Measurements from ENCODE around the gene SLC13A5.
"Not testable (repeated sequence)": the region's sequence is repeated elsewhere in the genome, so short reads cannot be mapped to it uniquely, and the experiment has no call there.

The SLC13A5 gene

DNA sequence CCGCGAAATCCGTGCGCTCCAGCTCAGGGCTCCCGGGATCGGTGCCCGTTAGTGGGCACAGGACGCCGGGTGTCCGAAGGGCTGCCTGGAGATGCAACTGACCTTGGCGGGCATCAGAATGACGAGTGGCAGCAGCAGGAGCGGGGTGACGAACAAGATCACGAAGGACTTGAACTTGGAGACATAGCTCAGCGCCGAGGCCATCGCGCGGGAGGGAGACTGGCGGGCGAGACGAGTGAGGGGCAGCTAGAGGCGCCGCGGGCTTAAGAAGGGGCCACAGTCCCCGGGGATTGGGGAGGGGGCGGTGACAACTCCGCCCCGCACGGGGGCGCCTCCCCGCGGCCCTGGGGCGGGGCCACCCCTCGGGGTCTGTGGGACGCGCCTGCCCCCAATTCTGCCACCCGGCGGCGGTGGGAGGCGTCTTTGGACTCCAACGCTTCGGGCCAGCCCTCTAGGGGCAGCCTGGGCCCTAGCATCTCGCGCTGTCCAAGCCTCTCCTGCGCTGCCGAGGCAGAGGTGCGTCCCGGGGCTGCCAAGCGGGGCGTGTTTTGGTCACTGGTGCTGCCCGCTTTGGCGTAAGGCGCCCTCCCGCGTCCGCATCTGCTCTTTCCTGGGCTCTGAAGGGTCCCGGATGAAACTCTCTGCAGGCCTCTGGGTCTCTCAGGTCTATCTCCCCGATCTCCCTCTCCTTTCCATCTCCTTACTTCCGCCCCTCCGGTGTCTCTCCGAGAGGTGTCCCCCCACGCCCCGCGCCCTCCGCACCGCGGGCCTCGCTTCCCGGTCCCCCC is at the start of gene SLC13A5:
TSS of gene SLC13A5 (minus strand) at position 240 of the 788 bp plus-strand sequence. CDS start at position 204, 36 bp downstream.
- DNase-seq, result no peak

- no peak for DNase-seq
Observed at GRCh38 chr17:6761779-6762178, 48.6 kb upstream of the SLC13A5 start.

DNA sequence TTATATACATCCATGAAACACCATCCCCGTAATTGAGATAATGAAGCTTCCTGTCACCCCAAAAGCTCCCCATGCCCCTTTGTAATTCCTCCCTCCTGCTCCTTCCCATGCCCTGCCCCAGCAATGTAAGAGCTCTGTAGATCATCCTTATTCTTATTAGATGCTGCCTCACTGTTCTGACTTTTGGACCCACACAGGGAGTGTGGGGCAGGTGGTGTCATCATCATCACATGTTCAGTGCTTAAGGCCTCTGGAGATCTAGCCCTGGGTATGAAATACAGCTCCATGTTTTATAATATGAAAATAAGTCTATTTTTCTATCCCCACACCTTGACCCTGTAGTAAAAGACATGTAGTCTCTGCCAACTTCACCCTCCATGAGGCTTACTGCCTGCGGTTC is 44.6 kb upstream of the SLC13A5 start:
- DNase-seq, result no peak

GRCh38 chr17:6756425-6757031 is 43.4 kb upstream of the SLC13A5 start:
- DNase-seq, result no peak

DNA sequence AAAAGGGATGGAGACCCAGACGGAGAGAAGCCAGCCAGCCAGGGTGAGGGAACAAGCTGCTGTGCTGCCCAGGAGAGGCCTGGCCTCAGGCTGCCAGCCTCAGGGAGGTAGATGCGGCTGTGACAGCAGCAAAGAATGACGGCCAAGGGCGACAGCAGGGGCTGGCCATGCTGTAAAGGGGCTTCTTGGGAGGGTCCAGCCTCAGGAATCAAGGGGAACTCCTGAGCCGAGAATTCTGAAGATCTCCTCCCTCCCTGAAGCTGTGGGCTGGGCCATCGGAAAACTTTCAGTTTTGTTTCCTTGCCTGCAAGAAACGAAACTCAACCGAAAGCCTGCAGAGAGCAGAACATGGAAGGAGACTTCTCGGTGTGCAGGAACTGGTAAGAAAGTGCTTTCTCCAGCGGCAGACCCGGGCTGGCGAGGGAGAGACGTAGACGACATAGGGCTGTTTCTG is 42.6 kb upstream of the SLC13A5 start, which contains the start of gene XAF1:
TSS of gene XAF1 (plus strand) at position 316 of the 454 bp plus-strand sequence. CDS start at position 349, 33 bp downstream.
- peak; percentile 67 for DNase-seq

DNA sequence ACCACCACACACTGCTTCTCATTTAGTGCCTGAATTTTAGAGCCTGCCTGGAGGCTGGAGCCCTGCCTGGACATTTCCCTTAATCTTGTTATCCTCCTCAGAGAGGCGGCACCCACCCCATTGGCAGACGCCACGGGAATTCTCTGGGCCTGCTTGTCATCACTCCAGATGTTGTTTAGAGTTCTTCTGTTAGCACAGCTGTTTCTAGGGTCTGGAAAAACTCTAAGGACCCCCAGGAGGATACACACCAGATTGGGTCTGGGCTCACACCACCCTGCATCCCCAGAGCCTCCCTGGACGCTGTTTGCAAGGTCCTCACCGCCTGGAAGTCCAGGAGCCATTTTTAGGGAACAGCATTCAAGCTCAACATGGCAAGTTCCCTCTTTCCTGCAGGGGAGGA is 42.1 kb upstream of the SLC13A5 start:
- DNase-seq, result no peak

GRCh38 chr17:6753546-6753945 is 40.4 kb upstream of the SLC13A5 start:
- DNase-seq, result no peak

GRCh38 chr17:6753006-6753445 is 39.9 kb upstream of the SLC13A5 start:
- peak; percentile 76 for DNase-seq

- DNase-seq, result peak; percentile 12
Observed at GRCh38 chr17:6752068-6752909, 39.1 kb upstream of the SLC13A5 start.

DNA sequence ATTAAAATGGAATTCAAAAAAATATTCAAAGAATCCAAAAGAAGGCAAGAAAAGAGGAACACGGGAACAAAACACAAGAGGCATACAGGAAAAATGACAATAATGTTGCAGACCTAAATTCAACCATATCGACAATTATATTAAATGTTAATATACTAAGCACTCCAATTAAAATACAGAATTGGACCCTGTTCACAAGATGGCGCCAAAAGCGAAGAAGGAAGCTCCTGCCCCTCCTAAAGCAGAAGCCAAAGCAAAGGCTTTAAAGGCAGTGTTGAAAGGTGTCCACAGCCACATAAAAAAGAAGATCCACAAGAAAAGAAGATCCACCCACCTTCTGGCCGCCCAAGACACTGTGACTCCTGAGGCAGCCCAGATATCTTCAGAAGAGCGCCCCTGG is 36.4 kb upstream of the SLC13A5 start:
- peak; percentile 18 for DNase-seq

DNA sequence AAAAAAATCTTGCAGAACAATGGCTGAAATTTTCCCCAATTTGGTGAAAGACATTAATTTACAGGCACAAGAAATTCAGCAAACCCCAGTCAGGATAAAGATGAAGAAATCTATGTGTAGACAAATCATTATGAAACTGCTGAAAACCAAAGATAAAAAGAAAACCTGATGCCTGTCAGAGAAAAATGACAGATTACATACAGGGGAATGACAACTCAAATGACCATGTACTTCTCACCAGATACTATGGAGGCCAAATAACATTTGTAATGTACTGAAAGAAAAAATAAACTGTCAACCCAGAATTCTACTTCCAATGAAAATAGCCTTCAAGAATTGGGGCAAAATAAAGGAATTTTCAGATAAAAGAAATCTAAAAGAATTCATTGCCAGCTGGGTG is 35.4 kb upstream of the SLC13A5 start:
- DNase-seq, result no peak

DNA sequence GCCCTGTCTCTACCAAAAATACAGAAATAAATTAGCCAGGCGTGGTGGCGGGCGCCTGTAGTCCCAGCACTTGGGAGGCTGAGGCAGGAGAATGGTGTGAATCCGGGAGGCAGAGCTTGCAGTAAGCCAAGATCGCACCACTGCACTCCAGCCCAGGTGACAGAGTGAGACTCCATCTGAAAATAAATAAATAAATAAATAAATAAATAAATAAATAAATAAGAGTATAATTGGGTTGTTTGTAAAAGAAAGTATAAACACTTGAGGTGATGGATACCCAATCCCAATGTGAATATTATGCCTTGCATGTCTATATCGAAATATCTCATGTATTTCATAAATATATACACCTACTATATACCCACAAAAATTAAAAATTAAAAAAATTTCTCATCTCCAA is 33.5 kb upstream of the SLC13A5 start:
- not testable (repeated sequence) for DNase-seq

DNA sequence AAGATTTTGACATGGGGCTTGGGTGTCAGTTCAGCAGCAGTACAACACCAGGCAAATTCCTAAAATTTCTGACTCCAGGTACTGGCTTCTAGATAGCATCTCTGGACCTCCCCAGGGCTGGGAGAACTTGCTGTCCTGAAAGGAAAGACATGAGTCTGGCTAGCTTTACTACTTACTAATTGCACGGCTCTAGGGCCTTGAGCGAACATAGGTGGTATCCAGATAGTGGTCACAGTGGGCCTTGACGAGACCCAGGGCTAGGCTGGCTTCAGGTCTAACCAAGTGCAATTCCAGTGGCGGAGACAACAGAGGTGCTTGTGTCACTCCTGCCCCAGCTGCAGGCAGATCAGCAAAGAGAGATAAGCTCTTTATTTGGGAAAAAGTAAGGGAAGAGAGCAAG is 16.4 kb upstream of the SLC13A5 start:
- DNase-seq, result no peak

GRCh38 chr17:6724009-6724408 is 10.8 kb upstream of the SLC13A5 start:
- no peak for DNase-seq

- DNase-seq, result no peak
Observed at GRCh38 chr17:6721744-6722143, 8.6 kb upstream of the SLC13A5 start.

GRCh38 chr17:6716736-6717135 is 3.6 kb upstream of the SLC13A5 start:
- DNase-seq, result no peak

DNA sequence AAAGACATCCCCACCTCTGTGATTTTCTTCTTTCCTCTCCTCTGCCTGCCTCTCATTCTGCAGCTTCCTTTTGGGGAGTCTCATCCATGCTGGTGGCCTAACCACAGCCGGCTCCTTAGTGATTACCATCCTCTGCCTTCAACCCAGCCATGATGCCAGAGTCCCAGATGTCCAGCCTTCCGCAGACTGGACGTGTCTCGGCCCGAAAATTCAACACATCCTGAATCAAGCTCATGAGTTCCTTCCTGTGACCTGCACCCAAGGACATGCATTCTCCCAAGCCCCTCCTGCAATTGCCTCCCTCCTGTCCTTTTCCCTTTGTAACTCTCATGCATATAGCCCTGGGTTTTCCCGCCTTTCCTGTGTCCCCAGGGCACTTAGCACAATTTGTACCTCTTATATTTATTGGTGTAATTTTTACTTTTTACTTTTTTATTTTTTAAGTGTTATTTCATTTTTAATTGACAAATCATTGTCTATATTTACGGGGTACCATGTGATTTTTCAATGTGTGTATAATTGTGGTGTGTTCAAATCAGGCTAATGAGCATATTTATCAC is 1.2 kb upstream of the SLC13A5 start:
- DNase-seq, result no peak

DNA sequence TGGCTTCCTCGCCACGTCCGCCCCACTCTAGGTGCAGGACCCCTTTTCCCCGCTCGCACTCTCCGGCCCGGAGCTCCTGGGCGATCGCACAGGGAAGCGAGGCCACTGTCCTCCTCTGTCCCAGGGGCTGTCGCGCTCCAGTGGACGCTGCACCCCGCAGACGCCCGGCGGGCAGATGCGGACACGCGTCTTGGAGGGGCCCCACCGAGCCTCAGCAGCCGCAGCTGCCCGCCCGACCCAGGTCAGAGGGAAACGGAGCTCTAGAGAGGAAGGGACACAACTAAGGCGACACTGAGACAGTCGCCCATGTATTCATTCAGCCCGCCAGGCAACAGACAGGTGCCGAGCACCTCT is 726 bp upstream of the SLC13A5 start:
- DNase-seq, result no peak

- DNase-seq, result no peak
Observed at GRCh38 chr17:6712854-6713129, 377 bp downstream of the SLC13A5 start.

DNA sequence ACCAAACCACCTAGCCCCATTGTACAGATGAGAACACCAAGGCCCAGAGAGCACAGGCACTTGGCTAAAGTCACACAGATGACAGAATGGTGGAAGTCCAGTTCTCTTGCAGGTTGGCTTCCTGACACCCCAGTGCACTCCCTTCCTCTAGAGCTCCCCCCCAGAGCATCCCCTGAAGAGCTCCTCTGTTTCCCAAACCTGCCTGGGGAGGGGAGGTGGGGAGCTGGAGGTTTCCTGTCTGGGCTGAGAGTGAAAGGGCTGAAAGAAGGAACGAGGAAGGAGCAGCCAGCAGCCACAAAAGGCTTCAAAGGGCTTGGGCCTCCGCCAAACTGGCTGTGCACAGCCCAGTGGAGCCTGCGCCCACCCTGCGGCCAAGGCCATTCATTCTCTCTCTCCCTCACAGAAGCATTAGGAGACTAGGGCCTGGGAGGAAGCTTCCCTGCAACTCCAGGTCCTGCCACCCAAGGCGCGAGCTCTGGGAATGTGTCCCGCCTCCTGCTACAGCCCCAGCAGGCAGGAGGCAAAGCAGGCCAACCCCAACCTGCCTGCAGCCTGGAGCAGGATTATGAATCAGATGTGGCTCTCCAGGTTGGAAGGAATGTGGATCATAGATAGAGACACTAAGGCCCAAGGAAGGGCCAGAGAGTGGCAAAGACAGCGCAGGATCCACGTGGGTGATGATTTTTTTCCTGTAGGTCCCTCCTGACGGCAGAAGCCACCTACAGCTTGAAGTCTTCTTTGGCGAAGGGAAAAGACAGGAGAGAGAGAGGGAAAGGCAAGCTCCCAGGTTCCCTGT is 913 bp downstream of the SLC13A5 start:
- DNase-seq, result no peak

DNA sequence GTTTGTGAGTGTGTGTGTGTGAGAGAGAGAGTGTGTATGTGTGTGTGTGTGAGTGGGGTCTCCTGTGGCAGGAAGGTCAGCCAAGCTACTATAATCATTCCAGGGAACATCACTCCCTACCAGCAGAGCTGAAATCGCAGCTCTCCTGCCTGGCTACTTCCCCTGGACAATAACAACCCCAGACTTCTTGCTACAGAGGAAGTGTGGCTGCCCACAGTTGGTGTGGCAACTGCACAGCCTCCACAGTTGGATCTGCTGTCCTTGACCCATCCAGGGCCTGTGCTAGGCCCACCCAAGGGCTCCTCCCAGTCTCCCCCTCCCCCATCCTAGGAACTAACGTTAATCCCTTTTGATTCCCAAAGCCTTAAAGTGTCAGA is 1.5 kb downstream of the SLC13A5 start:
- DNase-seq, result no peak

DNA sequence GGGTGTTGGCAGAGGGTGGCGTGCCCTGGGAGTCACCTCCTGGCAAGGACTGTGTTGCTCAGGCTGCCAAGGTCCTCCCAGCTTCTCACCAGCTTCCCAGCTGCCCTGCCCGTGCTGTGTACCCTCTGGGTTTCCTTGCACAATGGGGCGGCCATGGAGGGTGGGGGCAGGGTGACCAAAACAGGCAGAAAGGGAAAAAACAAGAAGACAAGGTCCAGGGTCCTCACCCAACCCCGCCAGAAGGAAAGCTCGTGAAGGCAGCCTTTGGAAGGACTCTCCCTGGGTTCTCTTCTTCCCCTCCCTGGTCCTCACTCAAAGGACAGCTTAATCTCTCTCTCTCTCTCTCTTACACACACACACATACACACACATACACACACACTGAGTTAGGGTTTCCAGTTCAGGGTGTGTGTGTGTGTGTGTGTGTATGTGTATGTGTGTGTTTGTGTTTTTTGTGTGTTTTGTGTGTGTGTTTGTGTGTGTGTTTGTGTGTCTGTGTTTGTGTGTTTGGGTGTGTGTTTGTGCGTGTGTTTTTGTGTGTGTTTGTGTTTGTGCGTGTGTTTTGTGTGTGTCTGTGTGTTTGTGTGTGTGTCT is 2.0 kb downstream of the SLC13A5 start:
- no peak for DNase-seq
